PC-3 (cell line): ENCODE data around the gene JRKL. TPM values are rescaled to one million over a fixed set of nuclear protein-coding genes. Genes with fewer than 3 reads are reported as not detected.

Experiments used
- ATAC-seq: fragments of 200-7000 bp; cut with Tn5 transposase; 2 replicates; pipeline ENCODE4 v1.9.1; 2020; ENCODE audit warnings: mild to moderate bottlenecking, moderate library complexity
- BruUV-seq: library from RNA; stranded (reverse); fragments of 400-500 nt; replicated peaks from 2 replicates; lab custom pipeline; 2021; lab: Mats Ljungman, UMichigan
- CTCF ChIA-PET: fragments of 300-600 bp; sonication (Branson Sonifier 250); formaldehyde crosslinking; loops from one replicate; lab custom pipeline; 2022; ENCODE audit warnings: antibody characterized with exemption; lab: Charles Lee
- POLR2A ChIA-PET: fragments of 300-600 bp; sonication (Branson Sonifier 250); formaldehyde crosslinking; loops from one replicate; lab custom pipeline; 2022; ENCODE audit warnings: antibody characterized with exemption; ENCODE audit not compliant: unreplicated experiment; lab: Charles Lee
- DNase-seq: peaks from one replicate; pipeline ENCODE4 v3.0.0-alpha.2; 2015
- H2AFZ ChIP-seq: fragments of 300-600 bp; sonication (generic); 2 replicates; pipeline ENCODE4 v1.6.0; 2016; ENCODE audit warnings: antibody characterized with exemption, low read length
- H3F3A ChIP-seq: fragments of 300-600 bp; sonication (generic); one replicate; pipeline ENCODE4 v1.6.0; 2017; ENCODE audit warnings: antibody characterized with exemption, low read length, control low read depth, mild to moderate bottlenecking; ENCODE audit not compliant: unreplicated experiment
- H3K27ac ChIP-seq: fragments of 300-600 bp; sonication (generic); 2 replicates; pipeline ENCODE4 v1.5.1; 2016; ENCODE audit warnings: mild to moderate bottlenecking, low read length
- H3K27me3 ChIP-seq: fragments of 300-600 bp; sonication (generic); 2 replicates; pipeline ENCODE4 v1.6.1; 2016; ENCODE audit warnings: low read length, mixed read lengths
- H3K36me3 ChIP-seq: fragments of 300-600 bp; sonication (generic); 2 replicates; pipeline ENCODE4 v1.6.1; 2016; ENCODE audit warnings: low read depth, mixed run types, low read length, mixed read lengths
- H3K4me1 ChIP-seq: fragments of 300-600 bp; sonication (generic); 2 replicates; pipeline ENCODE4 v1.5.1; 2016; ENCODE audit warnings: low read length; ENCODE audit not compliant: insufficient read depth
- H3K4me2 ChIP-seq: fragments of 300-600 bp; sonication (generic); 2 replicates; pipeline ENCODE4 v1.6.0; 2016; ENCODE audit warnings: low read length
- H3K4me3 ChIP-seq: fragments of 300-600 bp; sonication (generic); 2 replicates; pipeline ENCODE4 v1.5.1; 2016; ENCODE audit warnings: mild to moderate bottlenecking, low read length, mixed read lengths
- H3K79me2 ChIP-seq: fragments of 300-600 bp; sonication (generic); 2 replicates; pipeline ENCODE4 v1.6.1; 2017; ENCODE audit warnings: low read length, mixed read lengths
- H3K9ac ChIP-seq: fragments of 300-600 bp; sonication (generic); 2 replicates; pipeline ENCODE4 v1.6.0; 2016; ENCODE audit warnings: mild to moderate bottlenecking, low read length
- H3K9me2 ChIP-seq: fragments of 300-600 bp; sonication (generic); replicated peaks from 2 replicates; pipeline ENCODE4 v1.6.1; 2016; ENCODE audit warnings: mixed run types, low read length, mixed read lengths
- H3K9me3 ChIP-seq: fragments of 300-600 bp; sonication (generic); 2 replicates; pipeline ENCODE4 v1.6.1; 2016; ENCODE audit warnings: low read length, mixed read lengths
- H4K20me1 ChIP-seq: fragments of 300-600 bp; sonication (generic); 2 replicates; pipeline ENCODE4 v1.6.1; 2016; ENCODE audit warnings: low read length, mixed read lengths
- EZH2 ChIP-seq: fragments of 300-600 bp; sonication (generic); IDR thresholded peaks from one replicate; pipeline ENCODE4 v1.6.1; 2017; ENCODE audit warnings: antibody characterized with exemption, mild to moderate bottlenecking, low read length; ENCODE audit not compliant: unreplicated experiment
- EZH2phosphoT487 ChIP-seq: fragments of 300-600 bp; sonication (generic); IDR thresholded peaks from 2 replicates; pipeline ENCODE4 v1.6.1; 2018; ENCODE audit warnings: mild to moderate bottlenecking, antibody characterized with exemption, low read length, borderline replicate concordance
- intact Hi-C: fragments of 100-400 bp; cut with micrococcal nuclease; formaldehyde crosslinking; loops from 2 replicates; pipeline ENCODE4 v1.9.0; 2023
- total RNA-seq: library from RNA; depleted of rRNA; stranded (reverse); fragments of >200 nt; gene quantifications from 2 replicates; pipeline ENCODE4 v1.2.3, GENCODE V29; 2014
- TF ChIP-seq, protein P1 (sequence below): fragments of 300-600 bp; sonication (generic); conservative IDR thresholded peaks from 2 replicates; pipeline ENCODE4 v1.5.1; 2017; ENCODE audit warnings: antibody characterized with exemption, low read depth, mild to moderate bottlenecking, low read length

Gene JRKL
- total RNA-seq, 1 experiment from 2014 or later = 4.7 TPM

DNA sequence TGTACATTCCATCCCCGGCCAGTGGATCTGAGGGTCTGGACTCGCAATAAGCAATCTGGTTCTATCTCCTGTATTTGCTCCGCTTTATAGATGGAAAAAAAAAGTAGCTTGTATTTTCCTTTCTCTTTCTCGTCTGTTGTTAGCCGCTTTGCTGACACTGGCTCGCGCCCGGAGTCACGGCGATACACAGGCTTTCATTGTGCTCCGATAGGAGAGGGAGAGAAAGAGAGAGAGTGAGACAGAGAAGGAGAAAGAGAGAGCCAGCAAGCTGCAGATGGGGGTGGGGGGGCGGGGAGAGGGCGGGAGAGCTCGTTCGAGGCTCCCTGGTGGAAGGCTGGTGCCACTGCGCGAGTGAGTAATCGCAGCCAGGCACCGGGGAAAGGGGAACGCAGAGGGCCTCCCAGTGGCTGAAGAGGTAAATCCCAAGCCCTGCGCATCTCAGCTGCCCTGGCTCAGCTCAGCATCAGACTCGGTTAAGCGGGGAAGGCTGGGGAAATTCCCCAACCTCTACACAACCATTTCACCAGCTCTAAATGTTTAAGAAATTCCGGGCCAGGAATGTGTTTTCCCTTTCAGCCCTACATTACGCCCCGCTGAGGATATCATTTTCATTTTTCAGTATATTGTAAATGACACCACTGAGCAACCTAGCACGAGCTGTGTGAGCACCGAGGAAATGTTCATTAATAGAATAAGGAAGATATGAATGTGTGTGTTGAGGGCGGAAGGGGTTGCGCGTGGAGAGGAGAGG lies 46.7 kb upstream of the JRKL start, which contains the start of gene MAML2:
Gene MAML2 (minus strand): TSS at position 235 of the 751 bp plus-strand sequence. CDS start 1,300 bp downstream, outside the sequence.
- H4K20me1 ChIP-seq = no peaks in the 10 kb centered on the region
- H3K27me3 ChIP-seq = no peaks in the 10 kb centered on the region
- peak within 1 kb of the TSS; percentile 88 for H2AFZ ChIP-seq
- peak within 1 kb of the TSS; percentile 90 for H3K4me2 ChIP-seq
- no peaks in the 10 kb centered on the region for H3F3A ChIP-seq
- DNase-seq = peak; percentile 98
- peak within 1 kb of the TSS; percentile 69 for H3K27ac ChIP-seq
- peaks cover 48% of the 10 kb centered on the region for H3K79me2 ChIP-seq
- H3K9ac ChIP-seq = peak within 1 kb of the TSS; percentile 92
- peaks cover 36% of the 10 kb centered on the region for H3K4me1 ChIP-seq
- CTCF ChIA-PET = interaction anchor here (0.6 to 2.9 kb wide), 36 partner anchors 12 to 553 kb away, joined by 3 to 30 read pairs (median 5); partner anchors contain the start of genes CCDC82, FAM76B and JRKL
- no TSS peak for BruUV-seq
- peak within 1 kb of the TSS; percentile 89 for H3K4me3 ChIP-seq
- H3K36me3 ChIP-seq = no peaks in the 10 kb centered on the region
- intact Hi-C loops = loop anchor here (1.0 to 5.0 kb wide), 13 partner anchors 46 to 507 kb away; partner anchors contain the start of genes CCDC82 and MTMR2
- TF ChIP-seq, protein P1, sequence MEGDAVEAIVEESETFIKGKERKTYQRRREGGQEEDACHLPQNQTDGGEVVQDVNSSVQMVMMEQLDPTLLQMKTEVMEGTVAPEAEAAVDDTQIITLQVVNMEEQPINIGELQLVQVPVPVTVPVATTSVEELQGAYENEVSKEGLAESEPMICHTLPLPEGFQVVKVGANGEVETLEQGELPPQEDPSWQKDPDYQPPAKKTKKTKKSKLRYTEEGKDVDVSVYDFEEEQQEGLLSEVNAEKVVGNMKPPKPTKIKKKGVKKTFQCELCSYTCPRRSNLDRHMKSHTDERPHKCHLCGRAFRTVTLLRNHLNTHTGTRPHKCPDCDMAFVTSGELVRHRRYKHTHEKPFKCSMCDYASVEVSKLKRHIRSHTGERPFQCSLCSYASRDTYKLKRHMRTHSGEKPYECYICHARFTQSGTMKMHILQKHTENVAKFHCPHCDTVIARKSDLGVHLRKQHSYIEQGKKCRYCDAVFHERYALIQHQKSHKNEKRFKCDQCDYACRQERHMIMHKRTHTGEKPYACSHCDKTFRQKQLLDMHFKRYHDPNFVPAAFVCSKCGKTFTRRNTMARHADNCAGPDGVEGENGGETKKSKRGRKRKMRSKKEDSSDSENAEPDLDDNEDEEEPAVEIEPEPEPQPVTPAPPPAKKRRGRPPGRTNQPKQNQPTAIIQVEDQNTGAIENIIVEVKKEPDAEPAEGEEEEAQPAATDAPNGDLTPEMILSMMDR = peak; percentile 79
- TF ChIP-seq EZH2phosphoT487 = no peak
- peak; percentile 87 for ATAC-seq
- no peaks in the 10 kb centered on the region for H3K9me3 ChIP-seq
- POLR2A ChIA-PET = interaction anchor here (0.5 to 1.1 kb wide), 18 partner anchors 21 to 513 kb away, joined by 3 to 14 read pairs (median 4); partner anchors contain the start of genes CCDC82 and JRKL
- no peaks in the 10 kb centered on the region for H3K9me2 ChIP-seq

DNA sequence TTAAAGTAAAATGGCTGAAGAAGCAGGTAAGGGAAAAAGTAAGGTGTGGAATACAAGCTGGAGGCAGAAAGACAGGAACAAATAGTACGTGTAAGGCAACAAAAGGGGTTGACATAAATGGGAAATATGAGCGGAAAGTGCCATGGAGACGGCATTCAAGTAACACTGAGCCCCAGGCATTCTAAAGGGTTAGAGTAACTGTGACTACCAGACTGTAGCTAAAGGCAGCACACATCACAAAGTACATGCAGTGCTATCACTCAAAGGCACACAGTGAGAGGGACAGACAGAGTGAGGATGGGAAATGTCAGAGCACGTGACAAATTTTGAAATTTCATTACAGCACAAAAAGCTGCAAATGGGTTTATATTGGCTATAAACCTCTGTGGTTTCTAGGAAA lies 33.0 kb upstream of the JRKL start:
- no peaks in the 10 kb centered on the region for H3K27me3 ChIP-seq
- ATAC-seq = no peak
- no peak overlapping the region for H3K27ac ChIP-seq
- BruUV-seq = no TSS peak
- H2AFZ ChIP-seq = no peak overlapping the region
- no peak overlapping the region for H3K4me3 ChIP-seq
- no peaks in the 10 kb centered on the region for H3K4me1 ChIP-seq
- intact Hi-C loops = no loop called here
- no peaks in the 10 kb centered on the region for H3K79me2 ChIP-seq
- no peak overlapping the region for H3K4me2 ChIP-seq
- ChIA-PET POLR2A (no interaction called here), CTCF (no interaction called here)
- TF ChIP-seq EZH2phosphoT487 = no peak
- TF ChIP-seq, protein P1 = no peak
- TF ChIP-seq EZH2 = no peak
- no peak overlapping the region for H3K9ac ChIP-seq
- peaks cover 4% of the 10 kb centered on the region; the same call in 1 of the 2 replicates for H3K36me3 ChIP-seq
- H4K20me1 ChIP-seq = no peaks in the 10 kb centered on the region
- no peak for DNase-seq
- no peaks in the 10 kb centered on the region for H3K9me3 ChIP-seq
- no peaks in the 10 kb centered on the region for H3F3A ChIP-seq
- H3K9me2 ChIP-seq = no peaks in the 10 kb centered on the region

DNA sequence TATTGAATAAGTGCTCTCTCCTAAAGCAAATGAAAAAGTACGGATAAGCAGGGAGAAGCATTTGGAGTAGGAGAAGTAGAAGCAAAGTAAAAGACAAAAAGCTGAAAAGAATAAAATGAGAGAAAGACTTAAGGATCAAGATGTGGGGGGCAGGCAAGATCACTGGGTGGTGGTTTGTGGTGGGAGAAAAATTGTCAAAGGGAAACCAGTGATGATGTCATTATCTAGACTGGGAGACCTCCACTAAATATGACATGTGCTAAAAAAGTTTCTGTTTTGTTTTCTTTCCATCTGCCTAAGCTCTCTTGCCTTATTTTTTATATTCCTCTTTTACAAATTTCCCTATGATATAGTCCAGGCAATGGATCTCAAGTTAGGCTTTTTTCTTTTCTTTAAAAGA lies 32.0 kb upstream of the JRKL start:
- no TSS peak for BruUV-seq

More for the DNA sequence above, 32.0 kb upstream of the JRKL start:
- Histone ChIP-seq H3K9ac (no peak overlapping the region), H3K27ac (no peak overlapping the region), H3K9me3 (no peaks in the 10 kb centered on the region), H4K20me1 (no peaks in the 10 kb centered on the region), H3K27me3 (no peaks in the 10 kb centered on the region), H3K4me1 (no peaks in the 10 kb centered on the region), H3K79me2 (no peaks in the 10 kb centered on the region), H3K4me2 (no peak overlapping the region), H3F3A (no peaks in the 10 kb centered on the region), H3K9me2 (no peaks in the 10 kb centered on the region), H3K4me3 (no peak overlapping the region), H3K36me3 (peaks cover 4% of the 10 kb centered on the region; the same call in 1 of the 2 replicates), H2AFZ (no peak overlapping the region)
- DNase-seq (no peak), ATAC-seq (no peak)
- CTCF ChIA-PET = no interaction called here
- POLR2A ChIA-PET = no interaction called here
- intact Hi-C loops = no loop called here
- TF ChIP-seq EZH2 (no peak), EZH2phosphoT487 (no peak)
- TF ChIP-seq, protein P1 = no peak
